Esophagus muscularis mucosa (tissue), 4 donors: ENCODE results near the gene ZRANB2. TPM values are rescaled to one million over a fixed set of nuclear protein-coding genes. Genes with fewer than 3 reads are reported as not detected.

Experiments used
- DNase-seq: peaks from one replicate; pipeline ENCODE4 v3.0.0-alpha.2; 2017; ENCODE audit errors: extremely low spot score
- H3K27ac ChIP-seq, 4 donors: fragments of 200-600 bp; sonication (generic); replicated peaks in 1 of 4; 1 replicate in 3 of 4; 2 replicates in 1 of 4; pipeline ENCODE4 v1.5.1; 2016 to 2019; ENCODE audit warnings: mild to moderate bottlenecking in 1 of 4
- H3K27me3 ChIP-seq, 4 donors: fragments of 200-600 bp; sonication (generic); one replicate each; pipeline versions ENCODE4 v1.5.1 to v1.6.0; 2016 to 2019
- H3K36me3 ChIP-seq, 4 donors: fragments of 200-600 bp; sonication (generic); one replicate each; pipeline ENCODE4 v1.5.1; 2016 to 2019
- H3K4me1 ChIP-seq, 4 donors: fragments of 200-600 bp; sonication (generic); one replicate each; pipeline ENCODE4 v1.5.1; 2016 to 2019
- H3K4me3 ChIP-seq, 4 donors: fragments of 200-600 bp; sonication (generic); 1 replicate in 2 of 4; 2 replicates in 2 of 4; pipeline ENCODE4 v1.5.1; 2016 to 2019; ENCODE audit warnings: mild to moderate bottlenecking in 4 of 4, moderate library complexity in 1 of 4
- H3K9me3 ChIP-seq, 4 donors: fragments of 200-600 bp; sonication (generic); 1 replicate in 3 of 4; 2 replicates in 1 of 4; pipeline ENCODE4 v1.5.1; 2016 to 2019
- CTCF ChIP-seq, 3 experiments: fragments of 200-600 bp in 2 of 3; fragments of 450-650 bp in 1 of 3; sonication (generic) in 2 of 3; IDR thresholded peaks; one replicate each; pipeline ENCODE4 v1.5.1; 2017 to 2019; ENCODE audit warnings: antibody characterized with exemption in 3 of 3, mild to moderate bottlenecking in 2 of 3, moderate library complexity in 1 of 3
- EP300 ChIP-seq: sonication (generic); formaldehyde crosslinking; IDR thresholded peaks from one replicate; pipeline ENCODE4 v1.6.1; 2017; ENCODE audit warnings: antibody characterized with exemption
- POLR2A ChIP-seq: fragments of 450-650 bp; IDR thresholded peaks from one replicate; pipeline ENCODE4 v1.6.1; 2017; ENCODE audit warnings: antibody characterized with exemption, moderate library complexity, mild to moderate bottlenecking, low read depth
- POLR2AphosphoS5 ChIP-seq, 2 donors: sonication (generic); formaldehyde crosslinking; IDR thresholded peaks; one replicate each; pipeline ENCODE4 v1.6.1; 2017; ENCODE audit warnings: antibody characterized with exemption in 2 of 2
- WGBS: methylation state at CpG from one replicate; pipeline ENCODE4 v1.1.5; 2018; 5-methylcytosine and 5-hydroxymethylcytosine counted together
- intact Hi-C: fragments of 100-400 bp; cut with DNase I; formaldehyde crosslinking; loops from one replicate; pipeline ENCODE4 v1.15.1; 2023
- total RNA-seq, 4 donors: library from RNA; depleted of rRNA; stranded (reverse); fragments of >200 nt; gene quantifications; one replicate each; pipeline versions ENCODE4 v1.1.0 to v1.2.1, GENCODE V29; 2016

Gene ZRANB2
- total RNA-seq, 4 donors from 2014 or later: 37.2 to 65.6 (median 40.0) TPM

GRCh38 chr1:71086331-71086730, 5.5 kb upstream of the ZRANB2 start:
- TF ChIP-seq EP300 (no peak), POLR2AphosphoS5 (IDR thresholded peaks at IDR 0.05) (no peak), CTCF (IDR thresholded peaks at IDR 0.05) (no peak), POLR2A (no peak)
- intact Hi-C loops: no loop called here
- Histone ChIP-seq H3K27me3 (no peaks in the 10 kb centered on the region), H3K36me3 (no peaks in the 10 kb centered on the region), H3K4me1 (peaks cover 4 to 33% (median 27%) of the 10 kb centered on the region in 4 donors), H3K4me3 (no peak overlapping the region), H3K27ac (no peak overlapping the region), H3K9me3 (no peaks in the 10 kb centered on the region)
- WGBS: 90% methylated on average over 1 of the region's 1 CpG
- DNase-seq: no peak

- H3K4me1 ChIP-seq: peaks cover 19 to 28% (median 23%) of the 10 kb centered on the region in 4 donors
- intact Hi-C loops: no loop called here
- peaks cover 0 to 2% (median under 1%) of the 10 kb centered on the region in 4 donors for H3K36me3 ChIP-seq
- DNase-seq: no peak
- TF ChIP-seq POLR2A (no peak), EP300 (no peak), POLR2AphosphoS5 (IDR thresholded peaks at IDR 0.05) (no peak), CTCF (IDR thresholded peaks at IDR 0.05) (no peak)
- no peak overlapping the region for H3K27ac ChIP-seq
- no peaks in the 10 kb centered on the region for H3K9me3 ChIP-seq
- no peaks in the 10 kb centered on the region for H3K27me3 ChIP-seq
- H3K4me3 ChIP-seq: no peak overlapping the region
- 56% methylated on average over 2 of the region's 2 CpGs for WGBS
Observed at GRCh38 chr1:71083271-71083670, 2.4 kb upstream of the ZRANB2 start.

- intact Hi-C loops: no loop called here
- no peaks in the 10 kb centered on the region for H3K27me3 ChIP-seq
- peak overlapping the region; percentile 83 to 88 (median 86) for H3K27ac ChIP-seq
- peaks cover 11 to 18% (median 14%) of the 10 kb centered on the region in 4 donors for H3K36me3 ChIP-seq
- TF ChIP-seq POLR2A (no peak), EP300 (no peak), POLR2AphosphoS5 (IDR thresholded peaks at IDR 0.05) (no peak), CTCF (IDR thresholded peaks at IDR 0.05) (no peak)
- DNase-seq: no peak
- H3K4me1 ChIP-seq: peaks cover 21 to 36% (median 30%) of the 10 kb centered on the region in 4 donors
- peak overlapping the region; percentile 69 to 86 (median 76) for H3K4me3 ChIP-seq
- H3K9me3 ChIP-seq: no peaks in the 10 kb centered on the region
- WGBS: 84% methylated on average over 7 of the region's 7 CpGs
Observed at GRCh38 chr1:71081697-71082080, 854 bp upstream of the ZRANB2 start.

- Histone ChIP-seq H3K9me3 (no peaks in the 10 kb centered on the region), H3K4me1 (peaks cover 21 to 36% (median 30%) of the 10 kb centered on the region in 4 donors), H3K27ac (peak overlapping the region; percentile 83 to 88 (median 86)), H3K36me3 (peaks cover 24 to 32% (median 28%) of the 10 kb centered on the region in 4 donors), H3K4me3 (peak overlapping the region; percentile 69 to 86 (median 76)), H3K27me3 (no peaks in the 10 kb centered on the region)
- intact Hi-C loops: no loop called here
- under 1% methylated on average over 17 of the region's 17 CpGs for WGBS
- no peak for DNase-seq
- TF ChIP-seq POLR2AphosphoS5 (IDR thresholded peaks at IDR 0.05) (no peak), CTCF (IDR thresholded peaks at IDR 0.05) (no peak), EP300 (no peak), POLR2A (no peak)
Observed at GRCh38 chr1:71080230-71080738, 551 bp downstream of the ZRANB2 start.

GRCh38 chr1:71074681-71075080, 6.2 kb downstream of the ZRANB2 start:
- Histone ChIP-seq H3K36me3 (peaks cover 40 to 87% (median 70%) of the 10 kb centered on the region in 4 donors), H3K9me3 (no peaks in the 10 kb centered on the region), H3K27ac (no peak overlapping the region), H3K4me3 (no peak overlapping the region), H3K27me3 (no peaks in the 10 kb centered on the region), H3K4me1 (peaks cover 14 to 23% (median 21%) of the 10 kb centered on the region in 4 donors)
- intact Hi-C loops: loop anchor here (10.0 kb wide), 1 partner anchor 830 kb away; no protein-coding TSS in a partner anchor
- no peak for DNase-seq
- TF ChIP-seq POLR2A: no peak
- WGBS: 93% methylated on average over 1 of the region's 1 CpG
